ES-I3 (cell line): ENCODE results near the gene GADL1.

Source experiments
- H3K36me3 ChIP-seq: 2 replicates; pipeline ENCODE4 v1.6.1; 2013; ENCODE audit warnings: mild to moderate bottlenecking, low read length, control low read depth, moderate library complexity; ENCODE audit not compliant: insufficient read depth
- H3K4me1 ChIP-seq: 2 replicates; pipeline ENCODE4 v1.6.1; 2013; ENCODE audit warnings: mild to moderate bottlenecking, control low read depth, low read length; ENCODE audit not compliant: insufficient read depth
- H3K9ac ChIP-seq: 2 replicates; pipeline ENCODE4 v1.6.1; 2013; ENCODE audit warnings: low read depth, mild to moderate bottlenecking, low read length, moderate library complexity
- H3K9me3 ChIP-seq: 2 replicates; pipeline ENCODE4 v1.6.1; 2013; ENCODE audit warnings: mild to moderate bottlenecking, low read length, moderate library complexity; ENCODE audit not compliant: control insufficient read depth, insufficient read depth

The GADL1 gene

DNA sequence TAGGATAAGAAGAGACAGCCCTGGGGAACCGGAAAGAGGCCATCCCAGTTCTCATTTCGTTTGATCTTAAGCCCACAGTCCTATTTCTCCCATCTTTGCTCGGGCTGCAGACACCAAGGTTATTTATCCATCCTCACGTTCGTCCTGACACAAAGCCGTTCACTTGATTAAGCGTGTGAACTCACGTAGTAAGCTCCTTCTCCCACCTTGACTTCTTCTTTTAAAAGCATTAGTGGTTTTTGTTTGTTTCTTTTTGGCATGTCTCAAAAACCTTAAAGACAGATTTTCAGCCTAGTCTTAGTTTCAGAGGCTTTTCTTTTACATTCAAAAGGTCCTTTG, 217.1 kb downstream of the GADL1 start:
- H3K9ac ChIP-seq = no peak overlapping the region
- no peaks in the 10 kb centered on the region for H3K9me3 ChIP-seq
- peaks cover 4% of the 10 kb centered on the region; the same call in 1 of the 2 replicates for H3K4me1 ChIP-seq
- H3K36me3 ChIP-seq = peaks cover 26% of the 10 kb centered on the region

DNA sequence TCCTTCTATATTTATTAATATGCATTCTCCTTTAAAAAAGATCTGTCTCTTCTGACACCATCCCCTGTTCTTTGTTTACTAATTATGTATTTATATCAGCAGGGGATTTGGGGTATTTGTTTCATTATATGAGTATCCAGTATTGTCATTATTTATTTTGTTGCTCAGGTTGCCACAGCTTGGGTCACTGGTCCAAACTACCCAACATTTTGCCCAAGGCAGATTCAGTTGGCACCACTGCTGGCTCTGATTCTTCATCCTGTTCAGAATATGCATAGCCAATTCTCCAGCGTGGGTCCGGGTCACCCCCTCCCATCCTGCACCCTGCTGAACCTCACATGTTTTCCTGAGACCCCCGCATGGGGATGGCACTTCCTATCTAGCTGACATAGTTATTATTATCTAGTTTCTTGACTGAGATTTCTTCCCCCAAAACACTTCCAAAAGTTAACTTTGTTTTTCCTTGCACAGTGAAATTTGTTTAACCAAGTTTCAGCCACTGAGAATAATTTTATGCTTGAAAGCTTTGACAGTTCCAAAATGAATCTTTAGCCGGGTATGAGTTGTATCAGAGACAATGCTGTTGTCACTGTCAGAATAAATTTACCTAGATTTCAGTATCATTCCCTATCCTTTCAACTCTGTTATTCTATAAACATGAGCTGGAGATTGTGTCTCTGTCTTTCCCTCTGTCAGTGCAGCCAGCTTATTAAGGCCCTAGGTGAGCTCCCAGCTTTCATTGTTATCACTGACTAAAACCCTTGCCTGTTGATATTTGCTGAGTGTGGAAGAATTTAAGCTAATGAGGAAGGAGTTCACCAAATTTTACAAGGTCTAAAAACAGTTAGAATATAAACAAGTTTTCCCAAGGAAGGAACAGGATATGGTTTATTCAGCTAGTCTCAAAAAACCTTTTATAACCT, 217.8 kb downstream of the GADL1 start:
- Histone ChIP-seq H3K9me3 (no peaks in the 10 kb centered on the region), H3K4me1 (peaks cover 4% of the 10 kb centered on the region; the same call in 1 of the 2 replicates), H3K36me3 (peaks cover 31% of the 10 kb centered on the region), H3K9ac (no peak overlapping the region)
